Naive thymus-derived CD4-positive, alpha-beta T cell (primary cell): ENCODE measurements around the gene SYN1. TPM values are rescaled to one million over a fixed set of nuclear protein-coding genes. Genes with fewer than 3 reads are reported as not detected.
A peak's percentile ranks its signal among the peaks of the same experiment; 100 is the strongest.

ENCODE experiments used
- ATAC-seq: fragments of 150-1000 bp; cut with Tn5 transposase; 2 replicates; pipeline ENCODE4 v1.10.0; 2021; ENCODE audit warnings: mild to moderate bottlenecking, moderate library complexity
- CTCF ChIA-PET: fragments of 350-600 bp; sonication (Branson Sonifier 250); formaldehyde crosslinking; loops from one replicate; lab custom pipeline; 2021; ENCODE audit warnings: antibody characterized with exemption; lab: Charles Lee
- POLR2A ChIA-PET: fragments of 350-600 bp; sonication (Branson Sonifier 250); formaldehyde crosslinking; loops from one replicate; lab custom pipeline; 2021; ENCODE audit warnings: antibody characterized with exemption, inconsistent platforms; lab: Charles Lee
- DNase-seq, 9 donors: peaks; one replicate each; pipeline versions ENCODE4 v3.0.0 to v3.0.0-alpha.2; 2020 to 2022; ENCODE audit warnings: mixed read lengths in 1 of 9
- H3K27ac ChIP-seq: one replicate; pipeline ENCODE4 v1.7.0; 2013; ENCODE audit warnings: mild to moderate bottlenecking, low read depth, low read length, moderate library complexity
- H3K27me3 ChIP-seq, 2 donors: one replicate each; pipeline ENCODE4 v1.7.0; 2013; ENCODE audit warnings: low read length in 2 of 2, mild to moderate bottlenecking in 2 of 2, moderate library complexity in 2 of 2; ENCODE audit not compliant: control insufficient read depth in 2 of 2, insufficient read depth in 2 of 2
- H3K36me3 ChIP-seq, 3 experiments: 1 replicate in 2 of 3; 2 replicates in 1 of 3; pipeline ENCODE4 v1.7.0; 2013; ENCODE audit warnings: low read length in 3 of 3, mild to moderate bottlenecking in 3 of 3, moderate library complexity in 1 of 3; ENCODE audit not compliant: insufficient read depth in 3 of 3, control insufficient read depth in 2 of 3
- H3K4me1 ChIP-seq, 2 donors: one replicate each; pipeline ENCODE4 v1.7.0; 2013; ENCODE audit warnings: low read length in 2 of 2, mild to moderate bottlenecking in 2 of 2, moderate library complexity in 1 of 2; ENCODE audit not compliant: control insufficient read depth in 2 of 2, insufficient read depth in 2 of 2
- H3K4me3 ChIP-seq: 2 replicates; pipeline ENCODE4 v1.7.0; 2013; ENCODE audit warnings: mild to moderate bottlenecking, low read length
- H3K9me3 ChIP-seq, 3 experiments: 1 replicate in 2 of 3; 2 replicates in 1 of 3; pipeline ENCODE4 v1.7.0; 2013; ENCODE audit warnings: low read length in 3 of 3; ENCODE audit not compliant: control insufficient read depth in 2 of 3
- H3K27ac Mint-ChIP-seq, 9 donors: one replicate each; pipeline ENCODE4 v1.8.0; 2020 to 2022; ENCODE audit warnings: mixed read lengths in 9 of 9, mild to moderate bottlenecking in 8 of 9, moderate library complexity in 5 of 9, inconsistent platforms in 2 of 9
- H3K27me3 Mint-ChIP-seq, 5 donors: one replicate each; pipeline ENCODE4 v1.8.0; 2021 to 2022; ENCODE audit warnings: mixed read lengths in 5 of 5, mild to moderate bottlenecking in 1 of 5
- H3K36me3 Mint-ChIP-seq, 5 donors: one replicate each; pipeline ENCODE4 v1.8.0; 2020 to 2022; ENCODE audit warnings: mixed read lengths in 5 of 5, mild to moderate bottlenecking in 3 of 5, inconsistent platforms in 1 of 5
- H3K4me1 Mint-ChIP-seq, 7 donors: one replicate each; pipeline ENCODE4 v1.8.0; 2020 to 2022; ENCODE audit warnings: mixed read lengths in 7 of 7, mild to moderate bottlenecking in 3 of 7, inconsistent platforms in 1 of 7
- H3K4me3 Mint-ChIP-seq, 10 donors: one replicate each; pipeline ENCODE4 v1.8.0; 2020 to 2022; ENCODE audit warnings: mild to moderate bottlenecking in 10 of 10, mixed read lengths in 10 of 10, moderate library complexity in 6 of 10, inconsistent platforms in 2 of 10
- H3K9me3 Mint-ChIP-seq, 11 donors: one replicate each; pipeline ENCODE4 v1.8.0; 2020 to 2022; ENCODE audit warnings: mixed read lengths in 11 of 11, mild to moderate bottlenecking in 4 of 11, inconsistent platforms in 1 of 11, moderate library complexity in 1 of 11
- intact Hi-C, 2 donors: fragments of 100-400 bp; cut with micrococcal nuclease; formaldehyde crosslinking; loops; one replicate each; pipeline ENCODE4 v1.15.1; 2023
- polyA plus RNA-seq, 2 donors: library from polyadenylated mRNA; unstranded; fragments of 300-500 nt; fragmentation: Illumina TruSeq; gene quantifications; one replicate each; pipeline ENCODE4 v1.2.3, GENCODE V29; 2021
- total RNA-seq, 6 experiments: library from RNA in 5 of 6; stranded (reverse) in 5 of 6; gene quantifications; 1 replicate in 5 of 6; 2 replicates in 1 of 6; pipeline ENCODE4 v1.2.3 and lab custom pipeline; 2021 to 2026

SYN1 gene
- total and polyA plus RNA-seq, 7 experiments from 2014 or later = 0.24 to 1.5 (median 0.74) TPM

GRCh38 chrX:47562615-47563243 is 56.9 kb downstream of the SYN1 start:
- Histone ChIP-seq H3K4me1 (peaks cover 10 to 18% of the 10 kb centered on the region in 2 donors), H3K36me3 (peaks cover 8 to 44% (median 30%) of the 10 kb centered on the region in 3 experiments), H3K4me3 (no peak overlapping the region), H3K27me3 (no peaks in the 10 kb centered on the region), H3K27ac (no peak overlapping the region), H3K9me3 (no peaks in the 10 kb centered on the region)
- Mint-ChIP-seq H3K36me3 (peaks cover 0 to 18% (median 11%) of the 10 kb centered on the region in 5 donors), H3K4me1 (peaks cover 6 to 54% (median 39%) of the 10 kb centered on the region in 7 donors), H3K4me3 (peak overlapping the region; percentile 74 to 96 (median 86)), H3K9me3 (peaks cover 0 to 5% (median 0%) of the 10 kb centered on the region in 11 donors), H3K27ac (peak overlapping the region in 7 of 9 donors; percentile 21 to 76 (median 41)), H3K27me3 (no peaks in the 10 kb centered on the region)
- ChIA-PET POLR2A (interaction anchor here (1.5 kb wide), 1 partner anchor 19 kb away, joined by 4 read pairs; the partner anchor contains the start of gene TIMP1), CTCF (interaction anchor here (1.1 kb wide), 1 partner anchor 81 kb away, joined by 3 read pairs; no protein-coding TSS in a partner anchor)
- ATAC-seq (no peak), DNase-seq (peak in 2 of 9 donors; percentile 22 to 26)
- intact Hi-C loops = loop anchor here (1.0 to 5.0 kb wide), 5 partner anchors 82 to 1335 kb away; partner anchors contain the start of genes PQBP1 (in 1 of the 2), TIMM17B (in 1 of the 2) and ZNF81 (in 1 of the 2)

GRCh38 chrX:47561659-47562151 is 58.0 kb downstream of the SYN1 start:
- ATAC-seq (no peak), DNase-seq (no peak)
- Histone ChIP-seq H3K27me3 (no peaks in the 10 kb centered on the region), H3K4me3 (peak overlapping the region; percentile 92), H3K9me3 (no peaks in the 10 kb centered on the region), H3K4me1 (peaks cover 10 to 18% of the 10 kb centered on the region in 2 donors), H3K27ac (peak overlapping the region; percentile 92), H3K36me3 (peaks cover 8 to 34% (median 22%) of the 10 kb centered on the region in 3 experiments)
- intact Hi-C loops = loop anchor here (1.0 to 5.0 kb wide), 18 partner anchors 20 to 1336 kb away; partner anchors contain the start of genes ELK1 (in 2 of the 2), USP11 (in 2 of the 2), ZNF81 (in 2 of the 2) and CFP (in 1 of the 2)
- Mint-ChIP-seq H3K36me3 (peaks cover 0 to 15% (median 10%) of the 10 kb centered on the region in 5 donors), H3K4me3 (peak overlapping the region; percentile 85 to 98 (median 92)), H3K4me1 (peaks cover 8 to 52% (median 36%) of the 10 kb centered on the region in 7 donors), H3K27me3 (no peaks in the 10 kb centered on the region), H3K27ac (peak overlapping the region; percentile 96 to 100 (median 97)), H3K9me3 (peaks cover 0 to 5% (median 0%) of the 10 kb centered on the region in 11 donors)
- ChIA-PET POLR2A (interaction anchor here (0.6 to 1.5 kb wide), 4 partner anchors 20 to 275 kb away, joined by 3 to 4 read pairs (median 4); partner anchors contain the start of genes TIMP1 and ZNF81), CTCF (no interaction called here)

- ATAC-seq (peak; percentile 92), DNase-seq (peak; percentile 78 to 98 (median 96))
- Histone ChIP-seq H3K27me3 (no peaks in the 10 kb centered on the region), H3K4me3 (peak within 1 kb of the TSS; percentile 92), H3K9me3 (no peaks in the 10 kb centered on the region), H3K36me3 (peaks cover 8 to 28% (median 16%) of the 10 kb centered on the region in 3 experiments), H3K4me1 (peaks cover 10 to 18% of the 10 kb centered on the region in 2 donors), H3K27ac (peak within 1 kb of the TSS; percentile 92)
- peaks cover 0 to 5% (median 0%) of the 10 kb centered on the region in 11 donors for H3K9me3 Mint-ChIP-seq
- intact Hi-C loops = loop anchor here (1.0 to 5.0 kb wide), 17 partner anchors 20 to 1336 kb away; partner anchors contain the start of genes ELK1 (in 2 of the 2), USP11 (in 2 of the 2), ZNF81 (in 2 of the 2) and CFP (in 1 of the 2)
- no peaks in the 10 kb centered on the region for H3K27me3 Mint-ChIP-seq
- H3K36me3 Mint-ChIP-seq = peaks cover 0 to 12% (median 10%) of the 10 kb centered on the region in 5 donors
- H3K27ac Mint-ChIP-seq = peak within 1 kb of the TSS; percentile 96 to 100 (median 97)
- H3K4me3 Mint-ChIP-seq = peak within 1 kb of the TSS; percentile 85 to 98 (median 92)
- ChIA-PET POLR2A (interaction anchor here (0.6 to 1.5 kb wide), 4 partner anchors 21 to 328 kb away, joined by 3 to 4 read pairs (median 4); partner anchors contain the start of gene TIMP1), CTCF (no interaction called here)
- H3K4me1 Mint-ChIP-seq = peaks cover 12 to 57% (median 42%) of the 10 kb centered on the region in 7 donors
These were observed 58.6 kb downstream of the SYN1 start, which contains the start of gene ARAF for GRCh38 chrX:47560934-47561658. TSS of gene ARAF (plus strand) at chrX:47561205. CDS start at chrX:47562968, 1,763 bp downstream.

- no peaks in the 10 kb centered on the region for H3K27me3 ChIP-seq
- peak overlapping the region; percentile 85 to 98 (median 92) for H3K4me3 Mint-ChIP-seq
- ChIA-PET POLR2A (interaction anchor here (0.7 to 1.4 kb wide), 3 partner anchors 10 to 327 kb away, joined by 3 to 4 read pairs (median 3); no protein-coding TSS in a partner anchor), CTCF (no interaction called here)
- peaks cover 10 to 18% of the 10 kb centered on the region in 2 donors for H3K4me1 ChIP-seq
- intact Hi-C loops = loop anchor here (2.0 to 5.0 kb wide), 8 partner anchors 192 to 1337 kb away; partner anchors contain the start of genes ZNF81 (in 2 of the 2), PQBP1 (in 1 of the 2), TIMM17B (in 1 of the 2) and USP11 (in 1 of the 2)
- peak overlapping the region; percentile 96 to 100 (median 97) for H3K27ac Mint-ChIP-seq
- peak overlapping the region; percentile 92 for H3K27ac ChIP-seq
- H3K9me3 ChIP-seq = no peaks in the 10 kb centered on the region
- peaks cover 0 to 5% (median 0%) of the 10 kb centered on the region in 11 donors for H3K9me3 Mint-ChIP-seq
- no peak for ATAC-seq
- peaks cover 8 to 28% (median 16%) of the 10 kb centered on the region in 3 experiments for H3K36me3 ChIP-seq
- peaks cover 12 to 61% (median 46%) of the 10 kb centered on the region in 7 donors for H3K4me1 Mint-ChIP-seq
- no peaks in the 10 kb centered on the region for H3K27me3 Mint-ChIP-seq
- peak overlapping the region; percentile 92 for H3K4me3 ChIP-seq
- DNase-seq = no peak
- peaks cover 0 to 11% (median 10%) of the 10 kb centered on the region in 5 donors for H3K36me3 Mint-ChIP-seq
These were observed 59.3 kb downstream of the SYN1 start for GRCh38 chrX:47560179-47560933.

GRCh38 chrX:47558436-47558835 is 61.2 kb downstream of the SYN1 start:
- Histone ChIP-seq H3K27me3 (no peaks in the 10 kb centered on the region), H3K4me1 (peaks cover 9 to 15% of the 10 kb centered on the region in 2 donors), H3K9me3 (no peaks in the 10 kb centered on the region), H3K27ac (no peak overlapping the region), H3K4me3 (no peak overlapping the region), H3K36me3 (peaks cover 0 to 9% (median 6%) of the 10 kb centered on the region in 3 experiments)
- Mint-ChIP-seq H3K4me1 (peaks cover 9 to 42% (median 35%) of the 10 kb centered on the region in 7 donors), H3K27ac (no peak overlapping the region), H3K9me3 (peaks cover 0 to 5% (median 0%) of the 10 kb centered on the region in 11 donors), H3K4me3 (peak overlapping the region in 2 of 10 donors; percentile 1 to 12), H3K27me3 (no peaks in the 10 kb centered on the region), H3K36me3 (peaks cover 0 to 3% (median 2%) of the 10 kb centered on the region in 5 donors)
- DNase-seq (no peak), ATAC-seq (no peak)
- intact Hi-C loops = no loop called here
- POLR2A ChIA-PET = interaction anchor here (1.0 kb wide), 1 partner anchor 10 kb away, joined by 3 read pairs; no protein-coding TSS in a partner anchor
- CTCF ChIA-PET = no interaction called here
